ENCODE data around the gene GIMAP4.

DNA sequence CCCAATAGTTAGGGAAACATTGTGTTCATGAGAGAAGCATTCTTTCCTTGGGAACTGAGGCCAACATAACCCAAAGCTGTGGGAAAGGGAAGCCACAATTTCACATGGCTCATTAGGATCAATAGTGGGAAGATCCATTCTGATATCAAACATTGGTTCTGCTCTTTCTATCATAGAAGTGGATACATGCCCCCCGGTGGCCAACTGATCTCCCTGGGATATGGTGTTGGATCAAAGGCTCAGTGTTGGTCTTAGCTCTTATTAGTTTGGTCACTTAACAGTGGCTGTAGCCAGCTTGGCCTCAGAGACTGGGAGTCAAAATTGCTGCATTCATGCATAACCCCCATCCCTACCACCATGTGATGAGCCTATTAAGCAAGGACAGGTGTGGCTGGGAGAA is 6.7 kb upstream of the GIMAP4 start:
- TF ChIP-seq, protein P1, sequence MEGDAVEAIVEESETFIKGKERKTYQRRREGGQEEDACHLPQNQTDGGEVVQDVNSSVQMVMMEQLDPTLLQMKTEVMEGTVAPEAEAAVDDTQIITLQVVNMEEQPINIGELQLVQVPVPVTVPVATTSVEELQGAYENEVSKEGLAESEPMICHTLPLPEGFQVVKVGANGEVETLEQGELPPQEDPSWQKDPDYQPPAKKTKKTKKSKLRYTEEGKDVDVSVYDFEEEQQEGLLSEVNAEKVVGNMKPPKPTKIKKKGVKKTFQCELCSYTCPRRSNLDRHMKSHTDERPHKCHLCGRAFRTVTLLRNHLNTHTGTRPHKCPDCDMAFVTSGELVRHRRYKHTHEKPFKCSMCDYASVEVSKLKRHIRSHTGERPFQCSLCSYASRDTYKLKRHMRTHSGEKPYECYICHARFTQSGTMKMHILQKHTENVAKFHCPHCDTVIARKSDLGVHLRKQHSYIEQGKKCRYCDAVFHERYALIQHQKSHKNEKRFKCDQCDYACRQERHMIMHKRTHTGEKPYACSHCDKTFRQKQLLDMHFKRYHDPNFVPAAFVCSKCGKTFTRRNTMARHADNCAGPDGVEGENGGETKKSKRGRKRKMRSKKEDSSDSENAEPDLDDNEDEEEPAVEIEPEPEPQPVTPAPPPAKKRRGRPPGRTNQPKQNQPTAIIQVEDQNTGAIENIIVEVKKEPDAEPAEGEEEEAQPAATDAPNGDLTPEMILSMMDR (IDR thresholded peaks at IDR 0.05), result no peak
- TF ChIP-seq EZH2 (IDR thresholded peaks at IDR 0.05; ENCODE audit: borderline replicate concordance, insufficient read depth, low read depth, low read length, poor library complexity, severe bottlenecking), result no peak
